RPMI8226 (cell line): ENCODE measurements around the gene MAK.
"Not testable (repeated sequence)": the region's sequence is repeated elsewhere in the genome, so short reads cannot be mapped to it uniquely, and the experiment has no call there.

Experiments used
- DNase-seq: peaks from one replicate; pipeline ENCODE4 v3.0.0-alpha.2; 2015

Gene MAK

GRCh38 chr6:10837995-10838793, at the start of gene MAK:
Gene MAK, minus strand, starts transcription at chr6:10838539. Its CDS starts 7,891 bp downstream, at chr6:10830648.
- peak; percentile 96 for DNase-seq

- DNase-seq: no peak
Measured at GRCh38 chr6:10886691-10887502, 48.6 kb upstream of the MAK start, which contains the start of gene SYCP2L. Gene SYCP2L, plus strand, starts transcription at chr6:10887052. Its CDS starts 75 bp downstream, at chr6:10887127.

GRCh38 chr6:10886365-10886690, 48.0 kb upstream of the MAK start:
- DNase-seq: not testable (repeated sequence)

GRCh38 chr6:10884245-10884972, 46.1 kb upstream of the MAK start:
- DNase-seq: no peak

- DNase-seq: no peak
Measured at GRCh38 chr6:10883312-10884244, 45.2 kb upstream of the MAK start.

GRCh38 chr6:10882657-10883171, 44.4 kb upstream of the MAK start:
- DNase-seq: no peak

- not testable (repeated sequence) for DNase-seq
Measured at GRCh38 chr6:10882253-10882630, 43.9 kb upstream of the MAK start.

GRCh38 chr6:10880366-10880765, 42.0 kb upstream of the MAK start:
- DNase-seq: no peak

GRCh38 chr6:10877871-10878270, 39.5 kb upstream of the MAK start:
- no peak for DNase-seq

GRCh38 chr6:10877012-10877411, 38.7 kb upstream of the MAK start:
- DNase-seq: no peak

- DNase-seq: no peak
Measured at GRCh38 chr6:10875026-10875425, 36.7 kb upstream of the MAK start.

GRCh38 chr6:10874207-10874606, 35.9 kb upstream of the MAK start:
- DNase-seq: no peak

GRCh38 chr6:10873374-10873773, 35.0 kb upstream of the MAK start:
- DNase-seq: no peak

GRCh38 chr6:10867952-10868351, 29.6 kb upstream of the MAK start:
- no peak for DNase-seq

- not testable (repeated sequence) for DNase-seq
Measured at GRCh38 chr6:10866709-10867108, 28.4 kb upstream of the MAK start.

GRCh38 chr6:10863031-10863430, 24.7 kb upstream of the MAK start:
- not testable (repeated sequence) for DNase-seq

GRCh38 chr6:10862361-10862760, 24.0 kb upstream of the MAK start:
- no peak for DNase-seq

GRCh38 chr6:10861086-10861485, 22.7 kb upstream of the MAK start:
- no peak for DNase-seq

GRCh38 chr6:10857259-10857658, 18.9 kb upstream of the MAK start:
- DNase-seq: no peak

GRCh38 chr6:10854922-10855632, 16.7 kb upstream of the MAK start:
- DNase-seq: peak; percentile 87

- not testable (repeated sequence) for DNase-seq
Measured at GRCh38 chr6:10853849-10854300, 15.5 kb upstream of the MAK start.
